Measurements from ENCODE around the gene ATG4B.
A peak's percentile ranks its signal among the peaks of the same experiment; 100 is the strongest.

Gene ATG4B

GRCh38 chr2:241637795-241638660, 535 bp downstream of the ATG4B start:
- Histone ChIP-seq H3K4me3 (ENCODE audit: insufficient read depth, low read length, poor library complexity, severe bottlenecking) (peak overlapping the region; percentile 77), H2AFZ (ENCODE audit: low read depth, low read length, severe bottlenecking) (peak overlapping the region; percentile 91), H3K79me2 (ENCODE audit: insufficient read depth, low read length) (peaks cover 88% of the 10 kb centered on the region), H3K27ac (ENCODE audit: low read depth, low read length) (peak overlapping the region; percentile 85), H3K36me3 (ENCODE audit: low read length) (peaks cover 17% of the 10 kb centered on the region), H3K9me2 (replicated peaks; ENCODE audit: insufficient read depth, low read length) (no peaks in the 10 kb centered on the region), H3K9me3 (ENCODE audit: insufficient read depth, low read length) (peaks cover 13% of the 10 kb centered on the region), H3F3A (ENCODE audit: insufficient read depth) (peaks cover 8% of the 10 kb centered on the region; the same call in 1 of the 2 replicates), H3K27me3 (ENCODE audit: low read length) (no peaks in the 10 kb centered on the region), H4K20me1 (ENCODE audit: low read depth, low read length) (no peaks in the 10 kb centered on the region), H3K9ac (ENCODE audit: low read length) (peak overlapping the region; percentile 95), H3K4me2 (ENCODE audit: low read depth, low read length, poor library complexity, severe bottlenecking) (peak overlapping the region; percentile 74)
- no peak for TF ChIP-seq EZH2phosphoT487 (conservative IDR thresholded peaks at IDR 0.05; ENCODE audit: low read length)
- TF ChIP-seq, protein P1, sequence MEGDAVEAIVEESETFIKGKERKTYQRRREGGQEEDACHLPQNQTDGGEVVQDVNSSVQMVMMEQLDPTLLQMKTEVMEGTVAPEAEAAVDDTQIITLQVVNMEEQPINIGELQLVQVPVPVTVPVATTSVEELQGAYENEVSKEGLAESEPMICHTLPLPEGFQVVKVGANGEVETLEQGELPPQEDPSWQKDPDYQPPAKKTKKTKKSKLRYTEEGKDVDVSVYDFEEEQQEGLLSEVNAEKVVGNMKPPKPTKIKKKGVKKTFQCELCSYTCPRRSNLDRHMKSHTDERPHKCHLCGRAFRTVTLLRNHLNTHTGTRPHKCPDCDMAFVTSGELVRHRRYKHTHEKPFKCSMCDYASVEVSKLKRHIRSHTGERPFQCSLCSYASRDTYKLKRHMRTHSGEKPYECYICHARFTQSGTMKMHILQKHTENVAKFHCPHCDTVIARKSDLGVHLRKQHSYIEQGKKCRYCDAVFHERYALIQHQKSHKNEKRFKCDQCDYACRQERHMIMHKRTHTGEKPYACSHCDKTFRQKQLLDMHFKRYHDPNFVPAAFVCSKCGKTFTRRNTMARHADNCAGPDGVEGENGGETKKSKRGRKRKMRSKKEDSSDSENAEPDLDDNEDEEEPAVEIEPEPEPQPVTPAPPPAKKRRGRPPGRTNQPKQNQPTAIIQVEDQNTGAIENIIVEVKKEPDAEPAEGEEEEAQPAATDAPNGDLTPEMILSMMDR (IDR thresholded peaks at IDR 0.05; ENCODE audit: insufficient read depth, low read length, poor library complexity, severe bottlenecking), result no peak

- H3K27ac ChIP-seq (ENCODE audit: low read depth, low read length), result no peak overlapping the region
- H3K27me3 ChIP-seq (ENCODE audit: low read length), result no peaks in the 10 kb centered on the region
- no peak overlapping the region for H2AFZ ChIP-seq (ENCODE audit: low read depth, low read length, severe bottlenecking)
- H3K9me3 ChIP-seq (ENCODE audit: insufficient read depth, low read length), result peaks cover 13% of the 10 kb centered on the region
- H3K4me2 ChIP-seq (ENCODE audit: low read depth, low read length, poor library complexity, severe bottlenecking), result peak overlapping the region; percentile 74
- H3K4me3 ChIP-seq (ENCODE audit: insufficient read depth, low read length, poor library complexity, severe bottlenecking), result peak overlapping the region; percentile 77
- no peaks in the 10 kb centered on the region for H4K20me1 ChIP-seq (ENCODE audit: low read depth, low read length)
- H3K9ac ChIP-seq (ENCODE audit: low read length), result no peak overlapping the region
- peaks cover 17% of the 10 kb centered on the region for H3K36me3 ChIP-seq (ENCODE audit: low read length)
- H3K79me2 ChIP-seq (ENCODE audit: insufficient read depth, low read length), result peaks cover 90% of the 10 kb centered on the region
- H3F3A ChIP-seq (ENCODE audit: insufficient read depth), result peaks cover 8% of the 10 kb centered on the region; the same call in 1 of the 2 replicates
- TF ChIP-seq, protein P1 (IDR thresholded peaks at IDR 0.05; ENCODE audit: insufficient read depth, low read length, poor library complexity, severe bottlenecking), result no peak
- TF ChIP-seq EZH2phosphoT487 (conservative IDR thresholded peaks at IDR 0.05; ENCODE audit: low read length), result no peak
- H3K9me2 ChIP-seq (replicated peaks; ENCODE audit: insufficient read depth, low read length), result no peaks in the 10 kb centered on the region
Measured at GRCh38 chr2:241638940-241639339, 1.4 kb downstream of the ATG4B start.

- H3K27me3 ChIP-seq (ENCODE audit: low read length), result no peaks in the 10 kb centered on the region
- H2AFZ ChIP-seq (ENCODE audit: low read depth, low read length, severe bottlenecking), result no peak overlapping the region
- H3K4me2 ChIP-seq (ENCODE audit: low read depth, low read length, poor library complexity, severe bottlenecking), result no peak overlapping the region
- H4K20me1 ChIP-seq (ENCODE audit: low read depth, low read length), result no peaks in the 10 kb centered on the region
- H3K79me2 ChIP-seq (ENCODE audit: insufficient read depth, low read length), result peaks cover 90% of the 10 kb centered on the region
- no peak for TF ChIP-seq EZH2phosphoT487 (conservative IDR thresholded peaks at IDR 0.05; ENCODE audit: low read length)
- TF ChIP-seq, protein P1 (IDR thresholded peaks at IDR 0.05; ENCODE audit: insufficient read depth, low read length, poor library complexity, severe bottlenecking), result no peak
- H3K9me3 ChIP-seq (ENCODE audit: insufficient read depth, low read length), result peaks cover 13% of the 10 kb centered on the region
- no peak overlapping the region for H3K27ac ChIP-seq (ENCODE audit: low read depth, low read length)
- peaks cover 8% of the 10 kb centered on the region; the same call in 1 of the 2 replicates for H3F3A ChIP-seq (ENCODE audit: insufficient read depth)
- H3K4me3 ChIP-seq (ENCODE audit: insufficient read depth, low read length, poor library complexity, severe bottlenecking), result peak overlapping the region; percentile 77
- H3K36me3 ChIP-seq (ENCODE audit: low read length), result peaks cover 17% of the 10 kb centered on the region
- H3K9me2 ChIP-seq (replicated peaks; ENCODE audit: insufficient read depth, low read length), result no peaks in the 10 kb centered on the region
- H3K9ac ChIP-seq (ENCODE audit: low read length), result no peak overlapping the region
Measured at GRCh38 chr2:241639385-241639784, 1.9 kb downstream of the ATG4B start.
